Measurements from ENCODE around the gene PLA2G4F.

DNA sequence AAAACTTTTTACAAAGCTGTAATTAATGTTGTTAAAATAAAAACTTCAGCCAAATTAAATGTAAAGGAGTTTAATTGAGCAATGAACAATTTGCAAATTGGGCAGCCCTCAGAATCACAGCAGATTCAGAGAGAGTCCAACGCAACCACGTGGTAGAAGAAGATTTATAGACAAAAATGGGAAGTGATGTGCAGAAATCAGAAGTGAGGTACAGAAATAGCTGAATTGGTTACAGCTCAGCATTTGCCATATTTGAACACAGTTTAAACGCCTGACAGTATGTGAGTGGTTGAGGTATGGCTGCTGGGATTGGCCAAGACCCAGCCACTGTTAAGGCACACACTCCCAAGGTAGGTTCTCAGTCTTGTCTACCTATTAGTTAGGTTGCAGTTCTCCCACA lies 47.6 kb downstream of the PLA2G4F start:
- TF ChIP-seq, protein P1, sequence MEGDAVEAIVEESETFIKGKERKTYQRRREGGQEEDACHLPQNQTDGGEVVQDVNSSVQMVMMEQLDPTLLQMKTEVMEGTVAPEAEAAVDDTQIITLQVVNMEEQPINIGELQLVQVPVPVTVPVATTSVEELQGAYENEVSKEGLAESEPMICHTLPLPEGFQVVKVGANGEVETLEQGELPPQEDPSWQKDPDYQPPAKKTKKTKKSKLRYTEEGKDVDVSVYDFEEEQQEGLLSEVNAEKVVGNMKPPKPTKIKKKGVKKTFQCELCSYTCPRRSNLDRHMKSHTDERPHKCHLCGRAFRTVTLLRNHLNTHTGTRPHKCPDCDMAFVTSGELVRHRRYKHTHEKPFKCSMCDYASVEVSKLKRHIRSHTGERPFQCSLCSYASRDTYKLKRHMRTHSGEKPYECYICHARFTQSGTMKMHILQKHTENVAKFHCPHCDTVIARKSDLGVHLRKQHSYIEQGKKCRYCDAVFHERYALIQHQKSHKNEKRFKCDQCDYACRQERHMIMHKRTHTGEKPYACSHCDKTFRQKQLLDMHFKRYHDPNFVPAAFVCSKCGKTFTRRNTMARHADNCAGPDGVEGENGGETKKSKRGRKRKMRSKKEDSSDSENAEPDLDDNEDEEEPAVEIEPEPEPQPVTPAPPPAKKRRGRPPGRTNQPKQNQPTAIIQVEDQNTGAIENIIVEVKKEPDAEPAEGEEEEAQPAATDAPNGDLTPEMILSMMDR (IDR thresholded peaks at IDR 0.05; ENCODE audit: borderline replicate concordance, extremely low read depth, low read length, poor library complexity, severe bottlenecking): no peak
- no peak for TF ChIP-seq EZH2 (IDR thresholded peaks at IDR 0.05; ENCODE audit: borderline replicate concordance, low read depth, low read length, severe bottlenecking)

All from DND-41 (cell line).